ENCODE measurements around the gene CCDC171.

GRCh38 chr9:16001856-16002255 is 449.0 kb downstream of the CCDC171 start:
- TF ChIP-seq, protein P1, sequence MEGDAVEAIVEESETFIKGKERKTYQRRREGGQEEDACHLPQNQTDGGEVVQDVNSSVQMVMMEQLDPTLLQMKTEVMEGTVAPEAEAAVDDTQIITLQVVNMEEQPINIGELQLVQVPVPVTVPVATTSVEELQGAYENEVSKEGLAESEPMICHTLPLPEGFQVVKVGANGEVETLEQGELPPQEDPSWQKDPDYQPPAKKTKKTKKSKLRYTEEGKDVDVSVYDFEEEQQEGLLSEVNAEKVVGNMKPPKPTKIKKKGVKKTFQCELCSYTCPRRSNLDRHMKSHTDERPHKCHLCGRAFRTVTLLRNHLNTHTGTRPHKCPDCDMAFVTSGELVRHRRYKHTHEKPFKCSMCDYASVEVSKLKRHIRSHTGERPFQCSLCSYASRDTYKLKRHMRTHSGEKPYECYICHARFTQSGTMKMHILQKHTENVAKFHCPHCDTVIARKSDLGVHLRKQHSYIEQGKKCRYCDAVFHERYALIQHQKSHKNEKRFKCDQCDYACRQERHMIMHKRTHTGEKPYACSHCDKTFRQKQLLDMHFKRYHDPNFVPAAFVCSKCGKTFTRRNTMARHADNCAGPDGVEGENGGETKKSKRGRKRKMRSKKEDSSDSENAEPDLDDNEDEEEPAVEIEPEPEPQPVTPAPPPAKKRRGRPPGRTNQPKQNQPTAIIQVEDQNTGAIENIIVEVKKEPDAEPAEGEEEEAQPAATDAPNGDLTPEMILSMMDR (IDR thresholded peaks at IDR 0.05) = no peak
- no peak for TF ChIP-seq POLR2A (IDR thresholded peaks at IDR 0.05)

Measured in Peyer's patch (tissue), 4 donors.